HG03196 (cell line): ENCODE results near the gene DGKB.

Experiments
- ATAC-seq: cut with Tn5 transposase; IDR thresholded peaks from one replicate; pipeline ENCODE4 v1.9.1; 2021; ENCODE audit not compliant: unreplicated experiment

Gene DGKB

GRCh38 chr7:14691034-14691433 is 211.5 kb downstream of the DGKB start:
- peak; percentile 43 for ATAC-seq

- ATAC-seq = no peak
Measured at GRCh38 chr7:14690486-14690885, 212.1 kb downstream of the DGKB start.

DNA sequence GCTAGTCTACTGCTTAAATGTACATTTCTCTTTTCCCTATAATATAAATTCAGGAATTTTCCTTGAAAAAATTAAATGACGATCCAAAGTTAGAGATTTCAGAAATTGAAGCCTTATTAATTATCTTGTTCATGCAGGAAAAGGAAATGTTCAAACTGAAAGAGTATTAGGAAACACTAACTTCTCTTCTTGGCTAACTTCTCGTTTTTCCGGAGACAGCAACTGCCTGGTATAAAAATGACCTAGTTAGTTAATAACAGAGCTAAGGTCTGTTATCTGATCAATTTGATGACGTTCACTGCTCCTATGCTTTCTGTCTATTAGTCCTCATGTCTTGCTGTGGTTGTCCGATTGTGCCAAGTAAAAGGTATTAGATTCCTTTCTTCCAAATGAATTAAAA is 212.5 kb downstream of the DGKB start:
- ATAC-seq = no peak

- ATAC-seq = no peak
Measured at GRCh38 chr7:14688208-14688607, 214.3 kb downstream of the DGKB start.

DNA sequence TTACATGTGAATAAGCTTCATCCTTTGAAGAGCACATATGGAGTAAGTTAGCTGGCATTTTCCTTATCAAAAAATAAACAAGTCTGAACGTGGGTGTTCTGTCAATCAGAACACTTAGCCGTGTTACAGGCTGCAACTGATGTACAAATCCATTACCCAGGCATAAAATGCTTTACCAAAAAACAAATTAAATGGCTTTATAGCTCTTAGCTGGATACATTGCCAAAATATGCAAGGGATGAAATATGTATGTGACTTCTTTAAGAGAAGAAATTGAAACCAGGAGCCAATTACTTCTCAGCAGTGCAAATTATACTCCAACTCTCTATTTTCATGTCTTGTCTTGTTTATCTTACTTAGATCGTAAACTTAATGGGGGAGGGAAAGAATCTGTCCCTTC is 214.8 kb downstream of the DGKB start:
- ATAC-seq = no peak

DNA sequence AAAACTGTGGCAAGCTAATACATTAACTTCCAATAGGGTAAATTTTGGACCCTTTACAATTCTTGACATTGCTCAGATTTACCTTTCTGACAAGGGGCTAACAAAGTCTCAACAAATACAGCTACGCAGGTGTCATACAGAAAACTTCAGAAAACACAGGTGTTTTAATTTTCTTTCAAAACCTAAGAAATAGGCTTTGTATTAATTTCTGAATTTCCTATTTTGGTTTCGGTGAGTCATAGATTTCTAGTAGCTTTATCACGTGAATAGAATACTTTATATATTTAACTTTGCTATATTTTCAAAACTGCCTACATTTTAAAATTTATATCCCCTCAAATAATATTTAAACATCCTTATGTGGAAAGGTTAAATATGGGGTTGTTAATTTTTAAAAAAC is 215.3 kb downstream of the DGKB start:
- ATAC-seq = no peak

DNA sequence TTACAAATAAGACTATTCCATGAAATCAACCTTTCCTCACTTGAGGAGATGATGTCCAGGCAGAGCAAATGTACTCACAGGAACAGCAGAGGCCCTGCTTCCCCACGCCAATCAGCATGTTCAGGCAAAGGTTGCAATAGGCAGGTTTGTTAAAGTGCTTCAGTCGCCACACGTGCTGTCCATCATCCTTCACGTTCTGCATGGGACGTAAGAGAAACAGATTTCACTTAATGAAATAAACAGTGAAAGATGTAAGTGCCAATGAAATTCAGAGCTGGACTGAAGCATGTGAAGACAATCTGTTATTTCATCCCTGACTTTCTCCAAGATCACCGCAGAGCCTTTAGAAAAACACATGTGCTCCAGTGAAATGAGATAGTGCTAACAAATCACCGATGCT is 217.4 kb downstream of the DGKB start:
- ATAC-seq = no peak

- no peak for ATAC-seq
Measured at GRCh38 chr7:14682910-14683465, 219.6 kb downstream of the DGKB start.

- no peak for ATAC-seq
Measured at GRCh38 chr7:14676896-14677295, 225.7 kb downstream of the DGKB start.

DNA sequence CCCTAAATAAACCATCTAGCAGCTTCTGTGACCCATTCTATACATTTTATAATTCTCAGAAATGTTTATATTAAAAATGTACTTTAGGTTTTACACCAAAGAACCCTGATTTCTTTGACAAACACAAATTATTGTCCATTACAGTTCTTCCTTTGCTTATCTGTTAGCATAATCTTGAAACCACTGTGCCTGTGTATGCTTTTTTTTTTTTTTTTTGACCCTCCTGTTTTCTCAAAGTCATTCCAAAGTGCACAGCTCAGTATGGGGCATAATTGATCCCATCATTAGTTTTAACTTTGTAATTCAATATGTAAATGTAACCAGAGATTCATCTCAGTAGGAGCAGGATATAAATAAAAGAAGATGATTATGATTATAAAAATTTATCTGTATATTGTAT is 229.3 kb downstream of the DGKB start:
- no peak for ATAC-seq

GRCh38 chr7:14666913-14667312 is 235.6 kb downstream of the DGKB start:
- ATAC-seq = no peak

DNA sequence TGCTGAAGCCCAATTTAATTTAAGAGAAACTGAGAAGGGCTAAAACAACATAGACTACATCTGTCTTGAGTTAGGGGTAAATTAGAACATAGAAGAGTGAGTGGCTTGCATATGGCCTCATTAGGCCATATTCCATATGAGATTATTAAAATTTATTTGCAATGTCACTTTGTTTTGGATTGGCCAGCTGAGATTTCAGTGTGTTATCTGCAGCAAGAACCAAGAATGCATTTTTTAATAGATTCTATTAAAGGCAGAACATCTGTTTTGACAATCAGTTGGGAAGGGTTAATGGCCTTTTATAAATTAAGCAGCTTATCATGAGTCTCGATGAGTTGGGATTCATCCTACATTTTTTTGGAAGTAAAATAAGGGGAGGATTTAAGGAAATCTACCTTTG is 236.2 kb downstream of the DGKB start:
- ATAC-seq = no peak

DNA sequence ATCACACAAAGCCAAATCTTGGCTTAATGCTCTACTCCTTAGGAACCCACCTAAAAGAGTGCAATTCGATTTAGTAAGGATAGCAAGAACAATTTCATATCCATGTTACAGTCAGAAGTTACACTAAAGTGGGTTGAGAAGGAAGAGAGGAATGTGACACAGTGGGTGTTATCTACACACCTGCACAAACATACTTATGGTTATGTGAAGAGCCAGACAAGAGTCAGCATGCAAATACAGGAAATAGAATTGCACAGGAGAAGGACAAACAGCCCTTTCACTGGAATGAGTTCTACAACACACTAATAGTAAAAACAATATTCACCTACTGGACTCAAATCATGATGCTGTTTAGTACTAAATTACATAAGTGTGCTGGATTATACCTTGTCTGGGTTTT is 262.8 kb downstream of the DGKB start:
- ATAC-seq = no peak

DNA sequence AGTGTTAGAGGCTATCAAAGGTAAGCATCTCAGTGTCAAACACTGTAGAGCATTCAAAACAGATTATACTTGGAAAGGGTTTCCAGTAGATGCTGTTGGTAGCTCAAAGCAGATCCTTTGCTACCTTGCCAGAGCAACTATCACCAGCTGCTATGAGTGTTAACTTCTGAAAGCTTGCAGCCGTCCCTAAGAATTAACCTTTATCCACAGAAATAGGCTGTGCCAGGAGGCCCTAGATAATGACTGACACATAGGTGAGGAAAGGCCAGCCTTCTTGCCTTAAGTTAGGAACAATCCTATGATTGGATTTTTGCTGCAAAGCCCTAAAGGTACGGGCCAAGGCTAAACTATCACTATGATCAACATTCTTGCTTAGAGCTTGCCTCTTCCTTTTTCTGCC is 263.2 kb downstream of the DGKB start:
- ATAC-seq = no peak

GRCh38 chr7:14637968-14638367 is 264.6 kb downstream of the DGKB start:
- no peak for ATAC-seq

DNA sequence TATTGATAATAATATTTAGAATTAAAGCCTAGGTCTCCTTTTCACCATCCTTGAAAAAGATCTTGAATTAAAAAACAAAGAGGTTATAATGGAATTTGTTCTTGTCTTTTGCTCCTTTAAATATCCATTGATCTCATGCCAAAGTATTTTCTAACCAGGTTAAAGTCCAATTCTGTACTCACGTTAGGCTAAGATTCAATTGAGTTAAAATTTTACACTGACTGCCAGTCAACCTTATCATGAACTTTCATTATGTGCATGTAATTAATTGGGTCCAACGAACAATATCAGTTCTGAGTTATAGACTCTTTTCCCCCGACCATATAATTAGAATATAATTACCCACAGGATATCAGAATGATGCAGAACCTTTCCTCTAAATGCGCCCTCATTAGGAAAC is 266.6 kb downstream of the DGKB start:
- no peak for ATAC-seq

- no peak for ATAC-seq
Measured at GRCh38 chr7:14630048-14630447, 272.5 kb downstream of the DGKB start.

DNA sequence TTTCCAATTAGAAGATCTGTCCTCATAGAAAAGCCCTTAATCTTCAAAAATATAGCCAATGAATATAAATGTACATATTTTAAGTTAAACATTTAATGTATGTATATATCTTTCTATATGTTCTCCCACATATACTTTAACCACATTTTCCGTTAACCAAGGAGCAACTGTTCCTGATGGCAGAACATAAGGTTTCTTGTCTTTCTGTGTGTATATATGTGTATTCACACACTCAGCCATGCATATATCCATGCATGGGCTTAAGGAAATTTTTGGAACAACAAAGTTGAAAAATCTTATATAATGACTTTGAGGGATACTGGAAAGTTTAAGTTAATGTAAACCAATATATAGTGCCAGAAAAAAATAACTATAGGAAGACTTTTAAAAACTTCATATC is 274.0 kb downstream of the DGKB start:
- no peak for ATAC-seq

- no peak for ATAC-seq
Measured at GRCh38 chr7:14626076-14626475, 276.5 kb downstream of the DGKB start.

DNA sequence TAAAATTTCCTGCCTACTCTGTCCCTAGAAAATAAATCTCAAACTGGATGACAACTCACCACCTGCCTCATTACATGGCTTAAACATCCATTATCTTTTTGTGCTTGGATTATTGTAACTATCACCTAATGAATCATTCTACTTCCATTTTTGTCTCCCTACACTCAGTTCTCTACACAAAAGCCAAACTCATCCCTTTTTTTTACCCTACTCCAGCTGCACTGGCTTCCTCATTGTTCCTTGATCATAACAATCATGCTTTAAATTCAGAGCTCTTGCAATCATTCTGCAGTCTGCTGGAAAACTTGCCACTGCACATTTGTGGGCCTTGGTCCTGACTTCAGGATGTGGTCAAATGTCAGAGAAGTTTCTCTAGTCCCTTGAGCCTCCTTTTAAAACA is 280.0 kb downstream of the DGKB start:
- no peak for ATAC-seq

DNA sequence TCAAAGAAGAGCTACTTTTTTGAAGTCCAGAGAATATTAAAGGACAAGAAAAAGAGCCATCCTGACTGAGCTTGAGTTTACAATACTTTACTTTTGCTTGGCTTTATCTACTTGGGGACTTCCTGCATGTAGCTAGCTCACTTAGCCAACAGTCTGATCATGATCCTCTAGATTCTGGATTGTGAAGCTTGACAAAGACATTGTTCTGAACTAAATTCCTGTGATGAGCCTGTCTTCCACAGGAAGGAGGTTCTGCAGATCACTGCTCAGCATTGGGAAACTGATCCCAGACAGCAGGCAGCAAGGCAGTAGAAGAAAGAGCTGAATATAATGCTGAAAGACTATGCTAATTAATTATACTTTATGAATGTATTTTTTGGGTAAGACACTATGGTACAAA is 296.4 kb downstream of the DGKB start:
- ATAC-seq = no peak

DNA sequence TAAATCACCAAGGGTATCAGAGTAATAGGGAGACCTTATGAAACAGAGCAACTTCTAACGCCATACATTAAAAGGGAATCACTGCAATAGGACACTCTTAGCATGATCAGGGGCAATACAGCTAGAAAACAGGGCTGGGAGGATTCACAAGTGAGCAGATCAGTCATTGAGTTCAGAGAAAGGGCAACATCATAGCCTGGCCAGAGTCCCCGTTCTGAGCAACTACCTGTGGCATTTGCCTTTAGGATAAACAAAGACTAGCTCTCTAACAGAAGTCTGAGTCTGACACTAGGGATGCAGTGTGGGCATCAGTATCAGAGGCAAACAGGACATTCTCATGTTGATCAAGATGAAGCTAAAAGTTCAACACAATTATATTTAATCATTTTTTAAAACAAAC is 297.9 kb downstream of the DGKB start:
- no peak for ATAC-seq

GRCh38 chr7:14602851-14603250 is 299.7 kb downstream of the DGKB start:
- no peak for ATAC-seq
